HFF-Myc (cell line): ENCODE results near the gene RPP40.
"Not testable (repeated sequence)": the region's sequence is repeated elsewhere in the genome, so short reads cannot be mapped to it uniquely, and the experiment has no call there.

Experiments
- DNase-seq: peaks from one replicate; pipeline ENCODE4 v3.0.0-alpha.2; 2011; ENCODE audit warnings: low read depth; ENCODE audit errors: extremely low read depth
- H3K4me3 ChIP-seq: replicated peaks from 2 replicates; pipeline ENCODE4 v1.5.1; 2011; ENCODE audit warnings: low read depth, mild to moderate bottlenecking, control low read depth, low read length
- TF ChIP-seq, protein P1 (sequence below): IDR thresholded peaks from 2 replicates; pipeline ENCODE4 v1.5.1; 2012; ENCODE audit warnings: mild to moderate bottlenecking, low read depth, low read length, control low read depth; ENCODE audit errors: missing control alignments

Gene RPP40

DNA sequence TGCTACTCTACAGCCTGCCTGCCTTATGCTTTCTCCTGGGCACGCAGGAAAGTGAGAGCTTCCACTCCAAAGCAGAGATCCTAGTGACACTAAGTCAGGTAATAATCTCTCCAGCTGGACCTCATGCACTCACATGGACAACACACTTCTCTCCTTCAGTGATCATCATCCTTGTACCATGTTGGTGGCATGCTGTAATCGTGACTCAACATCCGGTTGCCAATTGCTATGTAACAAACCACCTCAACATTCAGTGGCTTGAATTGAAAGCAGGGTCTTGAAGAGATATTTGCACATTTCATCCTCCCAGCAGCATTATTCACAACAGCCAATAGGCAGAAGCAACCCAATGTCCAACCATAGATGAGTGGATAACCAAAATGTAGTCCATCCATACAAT lies 41.0 kb upstream of the RPP40 start:
- TF ChIP-seq, protein P1, sequence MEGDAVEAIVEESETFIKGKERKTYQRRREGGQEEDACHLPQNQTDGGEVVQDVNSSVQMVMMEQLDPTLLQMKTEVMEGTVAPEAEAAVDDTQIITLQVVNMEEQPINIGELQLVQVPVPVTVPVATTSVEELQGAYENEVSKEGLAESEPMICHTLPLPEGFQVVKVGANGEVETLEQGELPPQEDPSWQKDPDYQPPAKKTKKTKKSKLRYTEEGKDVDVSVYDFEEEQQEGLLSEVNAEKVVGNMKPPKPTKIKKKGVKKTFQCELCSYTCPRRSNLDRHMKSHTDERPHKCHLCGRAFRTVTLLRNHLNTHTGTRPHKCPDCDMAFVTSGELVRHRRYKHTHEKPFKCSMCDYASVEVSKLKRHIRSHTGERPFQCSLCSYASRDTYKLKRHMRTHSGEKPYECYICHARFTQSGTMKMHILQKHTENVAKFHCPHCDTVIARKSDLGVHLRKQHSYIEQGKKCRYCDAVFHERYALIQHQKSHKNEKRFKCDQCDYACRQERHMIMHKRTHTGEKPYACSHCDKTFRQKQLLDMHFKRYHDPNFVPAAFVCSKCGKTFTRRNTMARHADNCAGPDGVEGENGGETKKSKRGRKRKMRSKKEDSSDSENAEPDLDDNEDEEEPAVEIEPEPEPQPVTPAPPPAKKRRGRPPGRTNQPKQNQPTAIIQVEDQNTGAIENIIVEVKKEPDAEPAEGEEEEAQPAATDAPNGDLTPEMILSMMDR = no peak
- peak; percentile 27 for DNase-seq
- no peak overlapping the region for H3K4me3 ChIP-seq

DNA sequence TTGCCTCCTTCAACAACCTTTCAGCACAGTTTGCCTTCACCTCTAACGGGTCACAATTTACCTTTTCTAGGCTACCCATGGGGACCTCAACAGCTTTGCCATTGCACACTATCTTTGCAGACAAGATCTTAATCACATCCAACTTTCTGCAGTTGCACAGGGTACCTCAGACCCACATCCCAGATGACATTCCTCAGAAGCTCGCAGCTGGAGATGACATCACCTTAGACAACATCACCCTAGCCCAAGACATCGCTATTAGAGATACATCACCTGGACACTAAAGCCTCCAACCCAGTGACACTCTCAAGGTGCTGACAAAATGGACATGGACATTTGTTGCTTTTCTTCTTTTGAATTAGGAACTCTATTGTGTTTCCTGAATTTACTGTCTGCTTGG lies 38.6 kb upstream of the RPP40 start:
- H3K4me3 ChIP-seq = no peak overlapping the region
- no peak for DNase-seq
- TF ChIP-seq, protein P1 = no peak

DNA sequence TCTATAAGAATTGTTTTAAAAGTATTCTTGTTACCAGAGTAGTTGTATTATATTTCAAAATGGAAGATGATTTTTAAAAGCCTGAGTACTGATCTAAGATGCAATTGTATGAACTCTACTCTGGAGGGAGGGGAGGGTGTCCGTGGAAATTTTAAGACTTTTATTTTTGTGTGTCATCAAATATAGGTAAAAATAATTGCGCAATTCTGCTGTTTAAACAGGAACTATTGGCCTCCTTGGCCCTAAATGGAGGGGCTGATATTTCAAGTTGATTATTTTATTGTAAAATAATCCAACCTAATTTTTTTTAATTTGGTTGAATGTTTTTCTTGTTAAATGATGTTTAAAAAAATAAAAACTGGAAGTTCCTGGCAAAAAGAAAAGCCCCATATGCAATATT lies 38.1 kb upstream of the RPP40 start:
- H3K4me3 ChIP-seq = no peak overlapping the region
- no peak for DNase-seq
- TF ChIP-seq, protein P1 = no peak

DNA sequence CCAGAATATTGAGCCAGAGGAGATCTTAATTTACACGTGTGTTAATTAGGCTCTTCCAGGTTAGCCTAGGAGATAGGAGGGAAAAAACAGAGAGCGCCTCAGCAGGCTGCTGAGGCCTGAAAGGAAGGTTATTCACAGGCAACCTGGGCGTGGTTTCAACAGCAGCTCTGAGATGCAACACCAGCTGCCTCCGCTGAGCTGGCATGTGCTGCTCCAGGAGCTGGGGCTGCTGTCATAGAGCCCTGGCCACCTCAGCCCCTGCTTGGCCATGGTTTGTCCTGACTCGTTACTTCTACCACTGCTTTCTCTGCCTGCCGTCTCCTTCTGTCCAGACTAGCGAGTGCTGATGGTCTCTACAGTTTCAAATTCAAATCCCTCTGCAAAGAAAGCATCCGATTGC lies 32.4 kb upstream of the RPP40 start:
- no peak overlapping the region for H3K4me3 ChIP-seq
- TF ChIP-seq, protein P1 = no peak
- DNase-seq = no peak

DNA sequence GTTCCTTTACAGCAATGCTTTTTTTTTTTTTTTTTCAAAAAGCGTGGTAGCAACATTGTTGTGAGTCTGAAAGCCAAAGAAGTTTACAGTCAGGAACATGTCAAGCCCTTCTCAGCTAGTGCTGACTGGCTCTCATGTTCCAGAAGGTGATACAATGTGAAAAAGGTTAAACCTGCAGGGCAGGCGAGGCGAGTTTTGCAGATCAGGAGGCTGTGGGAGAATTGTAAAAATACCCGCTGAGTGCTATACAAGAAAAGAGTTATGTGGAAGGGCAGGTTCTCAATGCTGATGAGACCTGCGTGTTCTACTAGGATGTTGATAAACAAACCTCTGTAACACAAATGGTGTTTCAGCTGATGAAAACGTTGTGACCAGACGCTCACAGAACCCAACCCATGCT lies 30.9 kb upstream of the RPP40 start:
- H3K4me3 ChIP-seq = no peak overlapping the region
- DNase-seq = no peak
- TF ChIP-seq, protein P1 = no peak

DNA sequence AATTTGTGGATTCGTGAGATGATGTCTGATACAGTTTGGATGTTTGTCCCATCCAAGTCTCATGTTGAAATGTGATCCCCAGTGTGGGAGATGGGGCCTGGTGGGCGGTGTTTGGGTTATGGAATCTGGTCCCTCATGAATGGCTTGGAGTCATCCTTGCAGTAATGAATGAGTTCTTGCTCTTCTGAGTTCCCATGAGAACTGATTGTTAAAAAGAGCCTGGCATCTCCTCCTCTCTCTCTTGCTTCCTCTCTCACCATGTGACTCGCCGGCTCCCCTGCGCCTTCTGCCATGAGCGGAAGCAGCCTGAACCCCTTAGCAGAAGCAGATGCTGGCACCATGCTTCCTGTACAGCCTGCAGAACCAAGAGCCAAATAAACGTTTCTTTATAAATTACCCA lies 30.5 kb upstream of the RPP40 start:
- no peak for DNase-seq
- TF ChIP-seq, protein P1 = no peak
- no peak overlapping the region for H3K4me3 ChIP-seq

DNA sequence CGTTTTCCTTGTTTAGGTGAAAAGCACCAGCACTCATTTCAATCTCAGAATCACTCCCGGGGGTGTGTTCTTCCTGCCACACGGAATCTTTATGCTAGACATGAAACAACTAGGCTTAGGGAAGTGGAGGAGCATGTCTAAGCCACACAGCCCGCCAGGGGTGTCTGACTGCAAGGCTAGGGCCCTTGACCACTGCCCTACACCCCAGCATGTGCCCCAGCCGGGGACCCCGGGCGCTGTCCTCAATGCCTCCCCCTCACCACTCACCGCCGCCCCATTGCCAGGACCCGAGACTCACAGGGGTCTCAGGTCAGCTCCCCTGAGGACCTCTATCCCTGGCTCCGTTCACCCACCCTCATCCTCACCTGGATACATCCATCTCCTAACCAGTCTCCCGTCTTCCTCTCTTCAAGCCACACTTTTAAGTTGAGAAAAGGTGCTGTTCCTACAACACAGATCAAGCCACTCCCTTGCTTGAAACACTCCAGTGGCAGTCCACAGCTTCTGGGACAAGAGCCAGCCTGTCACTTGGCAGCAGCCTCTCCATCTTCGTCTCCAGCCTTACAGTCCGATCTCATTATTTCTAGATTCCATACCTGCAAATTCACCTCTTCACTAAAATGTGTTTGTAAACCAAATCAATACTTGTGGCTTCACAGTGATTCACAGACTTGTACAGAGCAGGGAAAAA lies 29.5 kb upstream of the RPP40 start:
- DNase-seq, H3K4me3 ChIP-seq: not testable (repeated sequence)

DNA sequence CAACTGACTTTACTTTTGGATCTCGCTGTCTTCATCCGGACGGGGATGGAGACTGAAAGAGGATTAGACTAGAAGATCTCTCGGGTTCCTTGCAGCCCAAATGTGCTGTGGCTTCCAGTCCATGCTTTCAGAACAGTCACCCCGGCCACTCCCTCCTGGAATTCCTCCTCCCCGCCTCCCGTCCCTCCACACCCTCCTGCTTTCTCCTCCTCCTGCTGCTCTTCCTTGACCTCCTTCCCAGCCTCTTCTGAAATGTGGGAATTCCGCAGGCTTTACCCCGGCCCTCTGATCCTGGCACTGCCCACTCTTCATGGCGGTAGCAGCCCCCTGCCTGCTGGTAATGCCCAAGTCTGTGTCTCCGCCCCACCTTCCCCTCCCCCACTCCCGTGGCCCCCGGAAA lies 28.9 kb upstream of the RPP40 start:
- H3K4me3 ChIP-seq, DNase-seq: not testable (repeated sequence)
